Fibroblast of skin of scalp (primary cell): ENCODE results near the gene SPAG17.
A peak's percentile ranks its signal among the peaks of the same experiment; 100 is the strongest.
"Not testable (repeated sequence)": the region's sequence is repeated elsewhere in the genome, so short reads cannot be mapped to it uniquely, and the experiment has no call there.

Experiments used
- DNase-seq: peaks from one replicate; pipeline ENCODE4 v3.0.0-alpha.2; 2013

SPAG17 gene

DNA sequence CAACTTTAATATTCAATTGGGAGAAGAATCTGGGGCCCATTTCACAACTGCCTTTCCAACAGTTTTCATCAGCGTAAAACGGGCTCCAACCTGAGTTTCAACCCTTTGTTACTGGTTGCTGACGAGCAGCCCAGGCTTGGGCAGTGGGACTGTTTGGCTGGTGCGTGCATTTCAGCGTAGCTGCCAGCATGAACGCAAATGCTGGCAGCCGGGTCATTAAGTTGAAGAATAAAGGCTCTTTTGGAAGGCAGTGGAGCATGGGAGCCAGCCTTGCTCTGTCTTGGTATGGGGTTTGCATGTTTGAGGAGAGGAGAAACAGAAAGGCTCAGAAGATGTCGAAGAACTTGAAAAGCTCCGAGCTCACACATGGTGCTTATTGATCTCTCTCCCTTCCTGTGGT is 214.8 kb downstream of the SPAG17 start:
- DNase-seq = no peak

DNA sequence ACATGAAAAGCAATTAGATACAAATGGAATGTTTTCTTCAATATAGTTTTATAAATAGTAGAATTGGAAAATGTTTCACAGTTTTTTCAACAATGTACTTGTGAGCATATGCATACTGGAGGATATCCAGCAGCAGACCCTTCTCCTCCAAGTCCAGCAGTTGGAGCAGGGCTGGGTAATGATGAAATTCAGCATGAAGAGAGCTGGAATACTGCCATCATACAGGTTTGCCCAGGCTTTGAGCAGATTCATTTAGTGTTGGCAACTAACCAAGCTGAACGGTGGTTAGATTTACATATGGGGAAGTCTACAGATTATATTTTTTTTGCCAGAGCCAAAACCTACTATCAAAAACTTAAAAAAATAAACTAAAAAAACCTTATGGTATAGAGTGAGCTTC is 217.1 kb downstream of the SPAG17 start:
- no peak for DNase-seq

DNA sequence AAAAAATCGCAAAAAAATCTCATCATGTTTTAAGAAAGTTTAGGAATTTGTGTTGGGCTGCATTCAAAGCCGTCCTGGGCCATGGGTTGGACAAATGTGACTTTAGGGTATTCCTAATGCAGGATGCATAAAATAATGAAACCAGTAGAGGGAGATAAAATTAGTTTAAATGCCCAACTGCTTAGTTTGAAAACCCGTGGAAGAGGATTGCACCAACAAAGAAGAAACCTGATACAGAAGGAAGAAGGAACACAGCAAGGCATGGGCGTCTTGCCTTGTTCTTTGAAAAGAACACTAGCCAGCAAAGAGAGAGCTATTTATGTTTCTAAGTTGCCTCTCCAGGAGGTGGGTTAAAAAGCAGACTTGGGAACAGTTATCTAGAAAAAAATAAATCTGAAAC is 217.6 kb downstream of the SPAG17 start:
- peak; percentile 53 for DNase-seq

DNA sequence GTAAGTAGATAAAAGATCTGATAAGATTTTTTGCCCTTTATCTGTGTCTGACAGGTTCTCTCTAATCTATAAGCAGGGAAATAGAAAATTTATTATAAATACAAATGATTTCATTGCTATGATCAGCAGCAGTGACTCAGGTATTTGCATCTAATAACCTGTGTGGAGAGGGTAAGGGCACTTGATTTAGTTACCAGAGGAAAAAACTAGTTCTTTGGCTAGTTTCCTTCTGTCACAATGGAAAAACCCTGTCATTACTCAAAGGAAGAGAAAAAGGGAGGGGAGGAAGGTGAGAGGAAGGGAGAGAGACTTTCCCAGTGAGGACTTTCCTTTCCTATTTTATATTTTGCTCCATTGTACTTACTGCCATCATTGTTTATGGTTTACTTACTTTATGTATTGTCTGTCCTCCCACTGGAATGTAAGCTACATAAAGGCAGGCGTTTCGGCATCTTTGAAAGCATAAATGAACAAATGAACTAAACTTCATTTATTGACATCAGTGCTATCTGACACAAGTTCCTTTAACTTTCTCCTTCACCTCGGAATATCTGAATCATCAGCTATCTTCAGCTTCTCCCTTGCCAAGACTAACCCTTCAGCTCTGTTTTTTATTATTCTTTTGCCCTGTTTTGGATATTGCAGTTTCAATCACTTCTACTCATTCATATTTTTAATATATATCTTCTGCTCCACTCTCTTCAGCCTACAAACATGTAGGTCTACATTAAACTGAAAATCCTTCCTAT is 220.6 kb downstream of the SPAG17 start:
- no peak for DNase-seq

DNA sequence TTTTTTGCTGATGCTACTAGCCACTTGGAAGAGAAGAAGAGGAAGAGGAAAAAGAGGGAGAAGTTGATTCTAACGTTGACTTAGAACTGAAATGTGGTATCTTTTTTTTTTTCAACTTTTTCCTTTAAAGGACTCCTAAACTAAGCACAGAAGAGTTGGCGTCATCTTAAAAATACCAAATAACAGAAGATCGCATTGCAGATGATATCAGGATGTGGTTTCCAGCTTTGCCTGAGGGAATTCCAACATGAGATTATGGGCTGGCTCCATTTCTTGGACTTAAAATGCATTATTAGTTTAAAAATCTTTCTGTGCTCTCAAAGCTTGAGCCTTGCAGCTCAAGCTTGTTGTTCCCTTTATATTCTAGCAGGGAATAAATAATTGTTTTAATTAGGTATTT is 225.7 kb downstream of the SPAG17 start:
- DNase-seq = no peak

DNA sequence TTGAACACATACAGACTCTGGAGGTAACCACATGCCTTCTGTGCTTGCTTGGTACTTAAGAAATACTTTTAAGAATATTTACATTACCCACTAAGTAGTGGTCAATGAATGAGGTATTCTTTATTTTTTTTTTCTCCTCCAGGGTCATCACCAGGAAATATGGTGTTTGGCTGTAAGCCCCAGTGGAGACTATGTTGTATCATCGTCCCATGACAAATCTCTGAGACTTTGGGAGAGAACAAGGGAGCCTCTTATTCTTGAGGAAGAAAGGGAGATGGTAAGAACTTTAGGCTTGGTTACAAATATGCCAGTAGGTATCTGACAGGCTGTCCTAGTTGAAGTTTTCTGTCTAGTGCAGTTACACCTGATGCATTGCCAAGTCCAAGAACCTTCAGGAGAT is 232.6 kb downstream of the SPAG17 start:
- no peak for DNase-seq

DNA sequence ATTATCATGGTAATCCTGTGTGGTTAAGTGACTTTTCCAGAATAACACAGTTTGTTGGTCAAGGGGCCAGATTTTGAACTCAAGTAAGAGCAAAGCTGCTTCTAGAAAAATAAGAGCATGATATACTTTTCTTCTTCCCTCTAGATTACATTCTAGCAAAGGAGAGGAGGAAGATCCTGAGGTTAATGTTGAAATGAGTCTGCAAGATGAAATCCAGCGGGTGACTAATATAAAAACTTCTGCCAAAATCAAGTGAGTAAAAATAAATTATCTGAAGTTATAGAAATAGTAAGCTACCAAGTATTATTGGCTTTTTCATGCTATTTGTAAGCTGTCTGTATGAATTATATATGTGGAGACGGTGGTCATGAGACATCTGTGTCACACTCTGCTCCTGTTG is 242.7 kb downstream of the SPAG17 start:
- DNase-seq = no peak

DNA sequence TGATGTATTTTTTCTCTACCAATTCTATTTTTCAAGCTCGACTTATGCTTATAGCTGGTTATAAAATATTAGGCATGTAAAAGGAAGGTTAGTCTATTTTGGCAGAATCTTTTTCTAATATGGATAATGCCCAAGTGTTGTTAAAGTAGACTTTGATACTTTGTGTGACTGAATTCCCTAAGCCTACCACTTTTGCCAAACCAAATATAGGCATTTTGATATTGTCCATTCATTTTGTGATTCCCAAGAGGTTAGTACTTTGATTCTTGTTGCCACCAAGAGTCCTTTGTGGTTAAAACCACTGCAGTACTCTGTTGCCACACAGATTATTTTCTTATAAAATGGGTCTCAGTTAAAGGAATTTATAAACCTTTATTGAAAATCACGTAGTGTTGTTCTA is 251.3 kb downstream of the SPAG17 start:
- no peak for DNase-seq

DNA sequence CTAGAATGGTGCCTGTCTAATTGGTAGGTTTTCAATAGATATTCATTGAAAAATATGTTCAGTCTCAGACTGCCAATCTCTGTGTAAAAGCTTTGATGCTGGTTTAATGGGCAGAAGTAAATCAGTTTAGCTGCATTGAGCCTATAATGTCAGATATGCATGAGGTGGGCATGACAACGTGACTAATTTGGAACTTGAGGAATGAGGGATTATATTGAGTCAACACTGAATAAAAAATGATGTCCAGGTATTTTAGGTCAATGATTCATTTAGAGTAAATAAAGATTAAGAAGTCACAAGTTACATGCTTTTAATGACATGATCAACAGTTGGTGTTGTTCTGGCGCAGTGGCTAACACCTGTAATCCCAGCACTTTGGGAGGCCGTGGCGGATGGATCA is 252.5 kb downstream of the SPAG17 start:
- no peak for DNase-seq

DNA sequence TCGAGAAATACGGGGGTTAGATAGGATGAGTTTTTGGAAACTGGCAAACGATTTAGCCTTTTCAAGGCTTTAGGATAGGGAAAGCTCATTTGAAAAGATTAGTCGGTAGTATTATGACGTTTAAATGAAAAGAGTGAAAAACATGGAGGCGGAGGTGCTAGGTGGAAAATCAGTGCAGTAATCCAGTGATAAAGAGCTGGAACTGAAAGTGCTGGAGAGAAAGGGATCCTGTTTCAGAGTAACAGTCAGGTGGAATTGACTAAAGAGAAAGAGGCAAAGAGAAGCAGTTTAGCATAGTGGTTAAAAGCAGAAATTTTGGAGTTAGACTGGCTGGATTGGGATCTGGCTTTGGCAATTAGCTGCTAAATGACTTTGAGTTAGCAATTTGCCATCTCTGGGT is 254.5 kb downstream of the SPAG17 start:
- DNase-seq = no peak

DNA sequence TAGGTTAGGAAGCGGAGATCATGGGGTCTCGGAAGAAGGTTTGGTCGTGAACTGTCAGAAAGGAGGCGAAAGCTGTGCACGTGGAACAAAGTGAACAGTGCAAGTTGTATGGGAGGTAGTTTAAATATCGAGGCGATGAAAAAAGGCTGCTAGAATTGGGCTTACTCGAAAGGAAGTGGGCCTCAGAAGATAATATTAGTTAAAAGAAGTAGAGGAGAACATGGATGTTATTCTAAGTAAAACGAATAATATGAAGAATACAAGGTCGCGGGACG is 254.9 kb downstream of the SPAG17 start:
- DNase-seq = no peak

DNA sequence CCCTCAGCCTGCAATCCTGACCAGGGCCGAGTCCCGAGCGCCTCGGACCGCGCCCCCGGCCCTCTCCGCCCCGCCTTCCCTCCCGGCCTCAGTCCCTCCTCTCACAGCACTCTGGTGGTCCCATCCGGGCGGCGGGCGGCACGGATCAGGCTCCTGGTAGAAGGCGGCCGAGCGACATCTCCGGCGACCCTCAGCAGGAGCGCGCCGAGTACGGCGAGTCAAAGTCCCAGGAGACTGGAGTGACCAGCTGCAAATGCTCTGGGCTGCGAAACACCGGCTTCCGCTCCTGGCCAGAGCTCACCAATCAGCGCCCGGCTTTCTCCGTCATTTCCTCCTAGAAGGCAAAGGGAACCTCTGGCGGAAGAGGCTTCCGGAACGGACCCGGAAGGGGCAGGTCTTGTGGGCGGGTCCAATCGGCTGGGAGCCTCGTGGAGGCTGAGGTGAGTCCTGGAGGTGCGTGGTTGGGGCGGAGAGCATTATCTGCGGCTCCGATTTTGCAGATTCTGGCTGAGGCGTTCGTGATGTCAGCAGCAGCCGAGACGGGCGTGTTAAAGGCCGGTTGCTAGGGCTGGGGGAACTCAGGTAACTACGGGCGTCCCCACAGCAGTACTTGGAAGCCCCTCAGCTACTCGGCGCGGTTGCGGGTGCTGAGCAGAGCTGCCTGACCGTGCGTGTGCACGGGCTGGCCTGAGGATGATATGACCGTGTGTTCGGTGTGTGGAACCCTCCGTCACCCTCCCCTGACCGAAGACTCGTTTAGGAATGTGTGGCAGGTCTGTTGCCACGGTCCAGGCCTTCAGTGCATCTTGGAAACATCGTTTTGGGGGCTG is 255.5 kb downstream of the SPAG17 start, which contains the start of the genes GDAP2 and WDR3:
Gene GDAP2 (minus strand): TSS at position 279 of the 830 bp plus-strand sequence. CDS start 9,264 bp downstream, outside the sequence.
Gene WDR3 (plus strand): TSS at position 397 of the 830 bp plus-strand sequence. CDS start 3,581 bp downstream, outside the sequence.
- peak; percentile 96 for DNase-seq

DNA sequence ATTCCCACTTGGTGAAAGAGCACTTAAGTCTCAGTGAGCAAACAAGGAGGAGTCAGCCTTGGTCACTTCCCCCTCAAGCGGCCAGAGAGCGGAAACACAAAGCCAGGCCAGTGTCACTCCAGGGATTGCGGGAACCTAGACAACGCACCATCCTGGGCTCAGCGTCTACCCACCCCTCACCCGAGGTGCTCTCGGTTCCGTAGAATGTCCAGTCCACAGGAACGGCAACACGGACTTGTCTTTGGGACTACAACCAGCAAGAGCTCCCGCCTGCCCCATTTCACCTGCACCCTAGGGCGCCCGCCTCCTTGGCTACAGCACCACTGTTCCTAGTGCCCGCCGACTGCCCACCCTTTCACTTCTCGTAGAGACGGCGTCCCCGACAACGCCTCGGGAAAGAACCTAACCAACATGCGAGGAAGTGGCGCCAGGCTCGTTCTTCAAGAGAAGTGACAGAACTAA is 256.1 kb downstream of the SPAG17 start:
- DNase-seq = peak; percentile 42

DNA sequence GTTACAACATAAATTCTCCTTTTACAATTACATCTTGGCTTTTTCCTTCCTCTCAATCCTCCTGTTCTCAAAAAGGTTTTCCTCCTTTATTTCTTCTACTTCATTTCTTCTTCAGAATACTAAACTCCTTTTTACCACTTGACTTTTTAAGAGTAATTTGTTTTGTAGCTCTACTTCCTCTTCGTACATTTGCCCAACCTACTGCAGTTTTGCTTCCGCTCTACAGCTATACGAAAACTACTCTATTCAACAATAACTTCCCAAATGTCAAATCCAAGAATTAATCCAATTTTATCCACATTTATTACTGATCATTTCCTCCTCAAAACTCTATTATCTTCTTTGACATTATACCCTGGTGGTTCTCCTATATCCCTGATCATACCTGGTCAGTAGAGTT is 259.0 kb downstream of the SPAG17 start:
- no peak for DNase-seq

DNA sequence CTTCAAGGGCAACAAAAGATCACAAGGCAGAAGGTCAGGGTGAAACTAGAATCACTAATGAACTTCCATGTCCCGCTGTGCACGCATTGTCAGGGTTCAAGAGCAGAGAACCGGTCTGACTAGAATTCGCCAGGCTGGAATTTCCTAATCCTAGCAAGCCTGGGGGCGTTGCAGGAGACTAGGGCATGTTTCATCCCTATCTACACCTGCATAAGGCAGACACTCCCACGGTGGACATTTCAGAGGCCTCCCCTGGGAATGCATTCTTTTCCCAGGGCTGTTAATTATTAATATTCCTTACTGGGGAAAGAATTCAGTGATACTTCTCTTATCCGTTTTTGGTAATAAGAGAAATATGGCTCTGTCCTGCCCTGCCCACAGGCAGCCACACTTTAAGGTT is 262.3 kb downstream of the SPAG17 start:
- DNase-seq = not testable (repeated sequence)

DNA sequence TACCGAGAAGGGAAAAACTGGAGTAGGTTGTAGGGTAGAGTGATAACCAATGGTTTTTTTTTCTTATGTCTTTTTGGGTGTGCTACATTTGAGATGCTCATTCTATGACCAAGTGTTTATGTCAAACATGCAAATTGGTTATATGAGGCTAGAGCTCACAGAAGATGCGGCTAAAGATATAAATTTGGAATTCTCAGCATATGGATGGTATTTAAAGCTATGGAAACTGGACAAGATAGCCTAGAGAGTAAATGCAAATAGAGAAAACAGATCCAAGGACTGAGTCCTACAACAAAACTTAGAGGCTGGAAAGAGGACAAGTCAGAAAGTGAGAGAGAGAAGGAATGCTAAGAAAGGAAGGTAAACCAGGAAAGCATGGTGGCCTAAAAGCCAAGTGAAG is 263.0 kb downstream of the SPAG17 start:
- no peak for DNase-seq

DNA sequence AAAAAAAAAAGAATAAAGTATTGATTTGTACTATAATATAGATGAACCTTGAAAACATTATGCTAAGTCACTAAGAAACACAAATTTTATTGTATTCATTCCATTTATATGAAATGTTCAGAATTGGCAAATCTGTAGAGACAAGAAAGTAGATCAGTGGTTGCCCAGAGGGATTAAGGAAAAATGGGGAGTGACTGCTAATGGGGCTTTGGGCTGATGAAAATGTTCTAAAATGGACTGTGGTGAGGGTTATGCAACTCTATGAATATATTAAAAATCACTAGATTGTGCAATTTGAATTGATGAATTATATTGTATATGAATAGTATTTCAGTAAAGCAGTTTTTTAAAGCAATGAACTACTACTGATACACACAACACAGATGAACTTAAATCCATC is 265.7 kb downstream of the SPAG17 start:
- DNase-seq = no peak

DNA sequence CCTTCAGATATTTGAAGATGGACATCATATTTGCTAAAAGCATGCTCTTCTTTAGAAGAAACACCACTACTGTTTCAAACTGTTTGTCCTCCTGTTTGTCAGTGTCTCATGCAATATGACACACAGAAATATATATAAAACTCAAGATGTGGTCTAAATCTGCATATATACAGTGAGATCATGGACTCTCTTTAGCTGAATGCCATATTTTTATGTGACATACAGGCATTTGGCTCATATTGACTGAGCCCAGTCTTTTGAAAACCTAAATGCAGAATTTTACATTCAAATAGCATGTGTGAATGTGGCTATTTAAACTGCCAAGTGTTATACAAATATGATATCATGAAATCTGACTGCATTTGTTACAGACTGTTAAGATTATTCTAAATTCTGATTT is 274.0 kb downstream of the SPAG17 start:
- DNase-seq = no peak

DNA sequence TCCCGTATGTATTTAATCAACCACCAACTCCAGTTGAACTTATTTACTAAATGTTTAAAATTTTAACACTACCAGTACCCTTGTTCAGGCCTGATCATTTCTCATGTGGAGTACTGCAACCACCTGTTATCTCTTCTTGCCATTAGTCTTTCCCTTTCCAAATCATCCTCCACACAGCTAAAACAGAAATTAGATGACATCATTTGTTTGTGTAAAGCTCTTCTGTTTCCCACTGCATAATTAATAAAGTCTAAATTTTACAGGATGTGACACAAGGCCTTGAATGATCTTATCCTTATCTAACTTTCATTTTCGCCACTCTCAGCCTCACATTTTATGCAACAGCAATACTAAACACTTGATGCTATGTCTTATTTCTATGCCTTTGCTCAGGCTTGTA is 280.0 kb downstream of the SPAG17 start:
- no peak for DNase-seq

DNA sequence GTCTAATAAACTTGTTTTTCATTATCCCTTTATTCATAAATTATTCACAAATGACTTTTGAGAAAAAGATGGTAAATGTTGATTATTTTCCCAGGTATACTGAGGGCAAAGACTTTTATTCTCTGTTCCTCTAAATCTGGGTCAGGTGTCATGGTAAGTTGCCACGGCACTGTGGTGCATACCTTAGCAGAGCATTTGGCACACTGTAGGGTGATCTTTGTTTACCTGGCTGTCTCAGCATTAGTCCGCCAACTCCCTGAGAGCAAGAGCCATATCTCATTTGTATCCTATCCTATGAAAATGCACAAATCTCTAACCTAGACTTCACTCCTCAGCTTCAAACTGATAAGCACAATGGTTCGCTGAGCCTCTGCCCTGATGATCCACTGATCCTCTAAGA is 280.5 kb downstream of the SPAG17 start:
- no peak for DNase-seq
